WTC11 (cell line): ENCODE measurements around the gene SELPLG. TPM values are rescaled to one million over a fixed set of nuclear protein-coding genes. Genes with fewer than 3 reads are reported as not detected.

Source experiments
- ATAC-seq: fragments of 200-7000 bp; cut with Tn5 transposase; 2 replicates; pipeline ENCODE4 v1.10.0; 2021; ENCODE audit warnings: mild to moderate bottlenecking, moderate library complexity
- CTCF ChIA-PET: fragments of 300-600 bp; sonication (Branson Sonifier 250); formaldehyde crosslinking; loops from one replicate; lab custom pipeline; 2021; ENCODE audit warnings: antibody characterized with exemption; lab: Charles Lee
- POLR2A ChIA-PET: fragments of 350-600 bp; sonication (Branson Sonifier 250); formaldehyde crosslinking; loops from one replicate; lab custom pipeline; 2021; ENCODE audit warnings: antibody characterized with exemption; lab: Charles Lee
- DNase-seq: peaks from one replicate; pipeline ENCODE4 v3.0.0; 2021; ENCODE audit warnings: low spot score
- H3K27ac Mint-ChIP-seq: 2 replicates; pipeline ENCODE4 v1.8.0; 2021; ENCODE audit warnings: mixed read lengths
- H3K27me3 Mint-ChIP-seq: 2 replicates; pipeline ENCODE4 v1.8.0; 2021; ENCODE audit warnings: low read depth, mild to moderate bottlenecking, moderate library complexity, mixed read lengths
- H3K36me3 Mint-ChIP-seq: 2 replicates; pipeline ENCODE4 v1.8.0; 2021; ENCODE audit warnings: mixed read lengths
- H3K4me1 Mint-ChIP-seq: 2 replicates; pipeline ENCODE4 v1.8.0; 2022; ENCODE audit warnings: mixed read lengths
- H3K4me3 Mint-ChIP-seq: 2 replicates; pipeline ENCODE4 v1.8.0; 2021; ENCODE audit warnings: mild to moderate bottlenecking, moderate library complexity, mixed read lengths
- H3K9me3 Mint-ChIP-seq: 2 replicates; pipeline ENCODE4 v1.8.0; 2021; ENCODE audit warnings: mixed read lengths
- ARID4B ChIP-seq: sonication (generic); formaldehyde crosslinking; IDR thresholded peaks from 2 replicates; pipeline ENCODE4 v1.8.0; 2023; ENCODE audit warnings: missing genetic modification reagents, mild to moderate bottlenecking, borderline replicate concordance
- ATF1 ChIP-seq: sonication (generic); formaldehyde crosslinking; IDR thresholded peaks from 2 replicates; pipeline ENCODE4 v1.8.1; 2023; ENCODE audit warnings: mild to moderate bottlenecking, moderate library complexity, missing genetic modification reagents
- CBFB ChIP-seq: sonication (generic); formaldehyde crosslinking; IDR thresholded peaks from 2 replicates; pipeline ENCODE4 v1.8.1; 2022; ENCODE audit warnings: mild to moderate bottlenecking, low read depth, missing genetic modification reagents
- ESRRA ChIP-seq: sonication (generic); formaldehyde crosslinking; IDR thresholded peaks from 2 replicates; pipeline ENCODE4 v1.8.1; 2022; ENCODE audit warnings: mild to moderate bottlenecking, missing genetic modification reagents, borderline replicate concordance
- FOXJ3 ChIP-seq: sonication (generic); formaldehyde crosslinking; IDR thresholded peaks from 2 replicates; pipeline ENCODE4 v1.9.0; 2021; ENCODE audit warnings: missing genetic modification reagents, mild to moderate bottlenecking, borderline replicate concordance
- GABPB1 ChIP-seq: sonication (generic); formaldehyde crosslinking; IDR thresholded peaks from 2 replicates; pipeline ENCODE4 v1.8.1; 2023; ENCODE audit warnings: mild to moderate bottlenecking, missing genetic modification reagents
- HMGA2 ChIP-seq: fragments of 250-450 bp; sonication (Bioruptor Pico); IDR thresholded peaks from 2 replicates; pipeline ENCODE4 v1.4.0; 2021; ENCODE audit warnings: mild to moderate bottlenecking, moderate library complexity
- OVOL2 ChIP-seq: fragments of 250-450 bp; sonication (Bioruptor Pico); IDR thresholded peaks from 2 replicates; pipeline ENCODE4 v1.9.0; 2021; ENCODE audit warnings: mild to moderate bottlenecking, borderline replicate concordance
- RELA ChIP-seq: sonication (generic); formaldehyde crosslinking; IDR thresholded peaks from 2 replicates; pipeline ENCODE4 v1.8.1; 2022; ENCODE audit warnings: missing genetic modification reagents, mild to moderate bottlenecking, borderline replicate concordance
- RORB ChIP-seq: fragments of 250-450 bp; sonication (Bioruptor Pico); IDR thresholded peaks from 2 replicates; pipeline ENCODE4 v1.9.0; 2021; ENCODE audit warnings: mild to moderate bottlenecking
- SMAD4 ChIP-seq: sonication (generic); formaldehyde crosslinking; IDR thresholded peaks from 2 replicates; pipeline ENCODE4 v1.8.0; 2022; ENCODE audit warnings: mild to moderate bottlenecking, missing genetic modification reagents
- SOX15 ChIP-seq: fragments of 250-450 bp; sonication (Bioruptor Pico); IDR thresholded peaks from 2 replicates; pipeline ENCODE4 v1.9.0; 2021; ENCODE audit warnings: mild to moderate bottlenecking
- SP1 ChIP-seq: sonication (generic); formaldehyde crosslinking; conservative IDR thresholded peaks from 2 replicates; pipeline ENCODE4 v1.8.1; 2022; ENCODE audit warnings: missing genetic modification reagents
- ZNF121 ChIP-seq: sonication (generic); formaldehyde crosslinking; IDR thresholded peaks from 2 replicates; pipeline ENCODE4 v1.8.0; 2023; ENCODE audit warnings: missing genetic modification reagents
- ZNF138 ChIP-seq: sonication (generic); formaldehyde crosslinking; conservative IDR thresholded peaks from 2 replicates; pipeline ENCODE4 v1.8.1; 2022; ENCODE audit warnings: mild to moderate bottlenecking, moderate library complexity, missing genetic modification reagents
- ZNF219 ChIP-seq: sonication (generic); formaldehyde crosslinking; IDR thresholded peaks from 2 replicates; pipeline ENCODE4 v1.8.0; 2023; ENCODE audit warnings: missing genetic modification reagents, mild to moderate bottlenecking, borderline replicate concordance
- ZNF396 ChIP-seq: fragments of 250-450 bp; sonication (Bioruptor Pico); IDR thresholded peaks from 2 replicates; pipeline ENCODE4 v1.8.0; 2021; ENCODE audit warnings: mild to moderate bottlenecking, moderate library complexity, borderline replicate concordance
- ZSCAN18 ChIP-seq: fragments of 250-450 bp; sonication (Bioruptor Pico); IDR thresholded peaks from 2 replicates; pipeline ENCODE4 v2.1.2; 2022; ENCODE audit warnings: mild to moderate bottlenecking, moderate library complexity
- total RNA-seq: library from RNA; stranded (reverse); gene quantifications from 3 replicates; pipeline ENCODE4 v1.2.3, GENCODE V29; 2021
- TF ChIP-seq, protein P1 (sequence below): fragments of 250-450 bp; sonication (Bioruptor Pico); IDR thresholded peaks from 2 replicates; pipeline ENCODE4 v1.9.0; 2021; ENCODE audit warnings: mild to moderate bottlenecking, borderline replicate concordance
- TF ChIP-seq, protein P2 (sequence below): sonication (generic); formaldehyde crosslinking; IDR thresholded peaks from 2 replicates; pipeline ENCODE4 v1.8.0; 2023; ENCODE audit warnings: missing genetic modification reagents
- TF ChIP-seq, protein P3 (sequence below): sonication (generic); formaldehyde crosslinking; IDR thresholded peaks from 2 replicates; pipeline ENCODE4 v1.8.1; 2022; ENCODE audit warnings: mild to moderate bottlenecking, missing genetic modification reagents, moderate library complexity, borderline replicate concordance
- TF ChIP-seq, protein P4 (sequence below): sonication (generic); formaldehyde crosslinking; IDR thresholded peaks from 2 replicates; pipeline ENCODE4 v1.8.0; 2022; ENCODE audit warnings: mild to moderate bottlenecking, missing genetic modification reagents
- TF ChIP-seq, protein P5 (sequence below): fragments of 250-450 bp; sonication (Bioruptor Pico); conservative IDR thresholded peaks from 2 replicates; pipeline ENCODE4 v1.9.0; 2021; ENCODE audit warnings: mild to moderate bottlenecking

SELPLG gene
- total RNA-seq, 1 experiment from 2014 or later, result 0.46 TPM

- TF ChIP-seq RORB (CRISPR knock-in tag) (no peak), ATF1 (no peak), FOXJ3 (no peak), ZNF396 (CRISPR knock-in tag) (no peak), SOX15 (CRISPR knock-in tag) (no peak), ARID4B (CRISPR knock-in tag) (no peak), ZNF121 (CRISPR knock-in tag) (no peak), OVOL2 (CRISPR knock-in tag) (no peak), ZSCAN18 (no peak)
- TF ChIP-seq, protein P1, sequence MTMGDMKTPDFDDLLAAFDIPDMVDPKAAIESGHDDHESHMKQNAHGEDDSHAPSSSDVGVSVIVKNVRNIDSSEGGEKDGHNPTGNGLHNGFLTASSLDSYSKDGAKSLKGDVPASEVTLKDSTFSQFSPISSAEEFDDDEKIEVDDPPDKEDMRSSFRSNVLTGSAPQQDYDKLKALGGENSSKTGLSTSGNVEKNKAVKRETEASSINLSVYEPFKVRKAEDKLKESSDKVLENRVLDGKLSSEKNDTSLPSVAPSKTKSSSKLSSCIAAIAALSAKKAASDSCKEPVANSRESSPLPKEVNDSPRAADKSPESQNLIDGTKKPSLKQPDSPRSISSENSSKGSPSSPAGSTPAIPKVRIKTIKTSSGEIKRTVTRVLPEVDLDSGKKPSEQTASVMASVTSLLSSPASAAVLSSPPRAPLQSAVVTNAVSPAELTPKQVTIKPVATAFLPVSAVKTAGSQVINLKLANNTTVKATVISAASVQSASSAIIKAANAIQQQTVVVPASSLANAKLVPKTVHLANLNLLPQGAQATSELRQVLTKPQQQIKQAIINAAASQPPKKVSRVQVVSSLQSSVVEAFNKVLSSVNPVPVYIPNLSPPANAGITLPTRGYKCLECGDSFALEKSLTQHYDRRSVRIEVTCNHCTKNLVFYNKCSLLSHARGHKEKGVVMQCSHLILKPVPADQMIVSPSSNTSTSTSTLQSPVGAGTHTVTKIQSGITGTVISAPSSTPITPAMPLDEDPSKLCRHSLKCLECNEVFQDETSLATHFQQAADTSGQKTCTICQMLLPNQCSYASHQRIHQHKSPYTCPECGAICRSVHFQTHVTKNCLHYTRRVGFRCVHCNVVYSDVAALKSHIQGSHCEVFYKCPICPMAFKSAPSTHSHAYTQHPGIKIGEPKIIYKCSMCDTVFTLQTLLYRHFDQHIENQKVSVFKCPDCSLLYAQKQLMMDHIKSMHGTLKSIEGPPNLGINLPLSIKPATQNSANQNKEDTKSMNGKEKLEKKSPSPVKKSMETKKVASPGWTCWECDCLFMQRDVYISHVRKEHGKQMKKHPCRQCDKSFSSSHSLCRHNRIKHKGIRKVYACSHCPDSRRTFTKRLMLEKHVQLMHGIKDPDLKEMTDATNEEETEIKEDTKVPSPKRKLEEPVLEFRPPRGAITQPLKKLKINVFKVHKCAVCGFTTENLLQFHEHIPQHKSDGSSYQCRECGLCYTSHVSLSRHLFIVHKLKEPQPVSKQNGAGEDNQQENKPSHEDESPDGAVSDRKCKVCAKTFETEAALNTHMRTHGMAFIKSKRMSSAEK, result no peak
Observed at GRCh38 chr12:108614041-108614440, 19.7 kb downstream of the SELPLG start (continued).

DNA sequence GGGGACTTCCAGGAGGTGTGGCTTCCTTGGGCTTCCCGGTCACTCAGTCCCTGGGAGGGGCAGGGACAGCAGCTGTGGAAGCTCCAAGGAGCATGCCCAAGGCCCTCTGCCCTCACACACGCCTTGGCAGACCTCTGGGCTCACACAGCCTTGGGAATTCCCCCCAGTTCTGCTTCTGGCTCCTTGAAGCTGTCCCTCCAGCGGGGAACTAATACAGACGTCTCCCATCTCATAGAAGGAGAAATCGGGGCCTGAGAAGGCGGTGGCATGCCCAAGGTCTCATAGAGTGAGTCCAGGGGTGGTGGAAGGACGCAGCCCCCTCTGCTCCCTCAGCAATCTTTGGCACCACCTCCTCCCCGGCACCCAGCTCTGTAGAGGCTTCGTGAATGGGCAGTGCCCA, 20.1 kb downstream of the SELPLG start:
- H3K27ac Mint-ChIP-seq, result no peak overlapping the region
- DNase-seq (no peak), ATAC-seq (no peak)
- CTCF ChIA-PET, result interaction anchor here (0.6 to 1.9 kb wide), 5 partner anchors 16 to 120 kb away, joined by 3 to 11 read pairs (median 4); partner anchors contain the start of genes ISCU, SART3 and TMEM119
- H3K27me3 Mint-ChIP-seq, result peaks cover 2% of the 10 kb centered on the region; the same call in 1 of the 2 replicates
- no peaks in the 10 kb centered on the region for H3K36me3 Mint-ChIP-seq
- peaks cover 13% of the 10 kb centered on the region for H3K9me3 Mint-ChIP-seq
- H3K4me3 Mint-ChIP-seq, result no peak overlapping the region
- H3K4me1 Mint-ChIP-seq, result peaks cover 24% of the 10 kb centered on the region
- POLR2A ChIA-PET, result interaction anchor here (0.5 kb wide), 1 partner anchor 146 kb away, joined by 3 read pairs; no protein-coding TSS in a partner anchor
- TF ChIP-seq CBFB (CRISPR knock-in tag) (no peak), ESRRA (CRISPR knock-in tag) (no peak), GABPB1 (CRISPR knock-in tag) (no peak), RELA (CRISPR knock-in tag) (no peak), SP1 (CRISPR knock-in tag) (no peak), HMGA2 (CRISPR knock-in tag) (no peak), ZNF138 (CRISPR knock-in tag) (no peak), ZNF219 (CRISPR knock-in tag) (no peak), SMAD4 (CRISPR knock-in tag) (no peak)
- TF ChIP-seq, protein P2, sequence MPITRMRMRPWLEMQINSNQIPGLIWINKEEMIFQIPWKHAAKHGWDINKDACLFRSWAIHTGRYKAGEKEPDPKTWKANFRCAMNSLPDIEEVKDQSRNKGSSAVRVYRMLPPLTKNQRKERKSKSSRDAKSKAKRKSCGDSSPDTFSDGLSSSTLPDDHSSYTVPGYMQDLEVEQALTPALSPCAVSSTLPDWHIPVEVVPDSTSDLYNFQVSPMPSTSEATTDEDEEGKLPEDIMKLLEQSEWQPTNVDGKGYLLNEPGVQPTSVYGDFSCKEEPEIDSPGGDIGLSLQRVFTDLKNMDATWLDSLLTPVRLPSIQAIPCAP (CRISPR knock-in tag), result no peak
- TF ChIP-seq, protein P3, sequence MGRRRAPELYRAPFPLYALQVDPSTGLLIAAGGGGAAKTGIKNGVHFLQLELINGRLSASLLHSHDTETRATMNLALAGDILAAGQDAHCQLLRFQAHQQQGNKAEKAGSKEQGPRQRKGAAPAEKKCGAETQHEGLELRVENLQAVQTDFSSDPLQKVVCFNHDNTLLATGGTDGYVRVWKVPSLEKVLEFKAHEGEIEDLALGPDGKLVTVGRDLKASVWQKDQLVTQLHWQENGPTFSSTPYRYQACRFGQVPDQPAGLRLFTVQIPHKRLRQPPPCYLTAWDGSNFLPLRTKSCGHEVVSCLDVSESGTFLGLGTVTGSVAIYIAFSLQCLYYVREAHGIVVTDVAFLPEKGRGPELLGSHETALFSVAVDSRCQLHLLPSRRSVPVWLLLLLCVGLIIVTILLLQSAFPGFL, result no peak
- TF ChIP-seq, protein P4, sequence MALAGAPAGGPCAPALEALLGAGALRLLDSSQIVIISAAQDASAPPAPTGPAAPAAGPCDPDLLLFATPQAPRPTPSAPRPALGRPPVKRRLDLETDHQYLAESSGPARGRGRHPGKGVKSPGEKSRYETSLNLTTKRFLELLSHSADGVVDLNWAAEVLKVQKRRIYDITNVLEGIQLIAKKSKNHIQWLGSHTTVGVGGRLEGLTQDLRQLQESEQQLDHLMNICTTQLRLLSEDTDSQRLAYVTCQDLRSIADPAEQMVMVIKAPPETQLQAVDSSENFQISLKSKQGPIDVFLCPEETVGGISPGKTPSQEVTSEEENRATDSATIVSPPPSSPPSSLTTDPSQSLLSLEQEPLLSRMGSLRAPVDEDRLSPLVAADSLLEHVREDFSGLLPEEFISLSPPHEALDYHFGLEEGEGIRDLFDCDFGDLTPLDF (CRISPR knock-in tag), result no peak
- TF ChIP-seq, protein P5, sequence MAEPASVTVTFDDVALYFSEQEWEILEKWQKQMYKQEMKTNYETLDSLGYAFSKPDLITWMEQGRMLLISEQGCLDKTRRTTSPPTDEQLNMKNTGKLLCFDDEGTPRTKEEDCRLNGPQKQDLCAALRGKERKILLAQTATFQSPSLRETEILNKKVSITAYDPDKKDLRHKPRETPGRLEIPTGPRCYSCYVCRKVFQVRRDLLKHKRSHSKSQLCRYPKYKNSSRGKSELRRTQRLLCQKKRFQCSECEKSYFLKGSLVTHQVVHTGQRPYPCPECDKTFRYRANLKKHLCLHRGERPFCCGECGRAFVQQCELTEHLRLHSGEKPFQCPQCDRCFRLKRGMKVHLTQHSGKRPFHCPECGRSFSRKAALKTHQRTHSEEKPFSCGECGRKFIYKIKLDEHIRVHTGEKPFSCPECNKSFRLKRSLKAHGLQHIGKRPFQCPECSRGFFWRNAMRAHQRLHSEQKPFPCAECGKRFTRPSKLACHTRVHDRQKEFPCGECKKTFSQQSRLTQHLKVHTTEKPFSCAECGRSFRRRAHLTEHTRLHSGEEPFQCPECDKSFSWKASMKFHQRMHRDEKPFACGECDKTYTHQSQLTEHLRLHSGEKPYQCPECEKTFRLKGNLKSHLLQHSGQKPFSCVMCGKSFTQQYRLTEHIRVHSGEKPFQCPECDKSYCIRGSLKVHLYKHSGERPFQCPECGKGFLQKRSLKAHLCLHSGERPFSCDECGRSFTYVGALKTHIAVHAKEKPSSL (CRISPR knock-in tag), result no peak
